HG03175 (cell line): ENCODE results near the gene ICE1.
"Not testable (repeated sequence)": the region's sequence is repeated elsewhere in the genome, so short reads cannot be mapped to it uniquely, and the experiment has no call there.

Experiments
- ATAC-seq: cut with Tn5 transposase; IDR thresholded peaks from one replicate; pipeline ENCODE4 v1.9.1; 2021; ENCODE audit warnings: mild to moderate bottlenecking, moderate library complexity; ENCODE audit not compliant: unreplicated experiment

Gene ICE1

GRCh38 chr5:5403741-5404140, 18.7 kb upstream of the ICE1 start:
- ATAC-seq = no peak

GRCh38 chr5:5404381-5404780, 18.1 kb upstream of the ICE1 start:
- ATAC-seq = no peak

- ATAC-seq = no peak
Observed at GRCh38 chr5:5405441-5405840, 17.0 kb upstream of the ICE1 start.

- no peak for ATAC-seq
Observed at GRCh38 chr5:5407924-5408323, 14.6 kb upstream of the ICE1 start.

GRCh38 chr5:5409151-5409810, 13.2 kb upstream of the ICE1 start:
- no peak for ATAC-seq

- ATAC-seq = not testable (repeated sequence)
Observed at GRCh38 chr5:5413856-5414255, 8.6 kb upstream of the ICE1 start.

- no peak for ATAC-seq
Observed at GRCh38 chr5:5414999-5415398, 7.5 kb upstream of the ICE1 start.

GRCh38 chr5:5416733-5417132, 5.7 kb upstream of the ICE1 start:
- ATAC-seq = no peak

GRCh38 chr5:5418006-5418405, 4.5 kb upstream of the ICE1 start:
- no peak for ATAC-seq

GRCh38 chr5:5418764-5419163, 3.7 kb upstream of the ICE1 start:
- no peak for ATAC-seq

GRCh38 chr5:5419291-5420210, 2.9 kb upstream of the ICE1 start:
- no peak for ATAC-seq

GRCh38 chr5:5420251-5420650, 2.2 kb upstream of the ICE1 start:
- no peak for ATAC-seq

GRCh38 chr5:5421149-5421960, 1.1 kb upstream of the ICE1 start:
- ATAC-seq = peak; percentile 17

- peak; percentile 6 for ATAC-seq
Observed at GRCh38 chr5:5422819-5423515, 490 bp downstream of the ICE1 start.

- ATAC-seq = no peak
Observed at GRCh38 chr5:5423586-5423985, 1.1 kb downstream of the ICE1 start.

- no peak for ATAC-seq
Observed at GRCh38 chr5:5424736-5425135, 2.3 kb downstream of the ICE1 start.

- ATAC-seq = no peak
Observed at GRCh38 chr5:5430136-5430535, 7.7 kb downstream of the ICE1 start.

- ATAC-seq = no peak
Observed at GRCh38 chr5:5432020-5432707, 9.7 kb downstream of the ICE1 start.

- no peak for ATAC-seq
Observed at GRCh38 chr5:5436203-5436760, 13.8 kb downstream of the ICE1 start.
